ENCODE measurements around the gene TUBA4B.

TUBA4B gene

DNA sequence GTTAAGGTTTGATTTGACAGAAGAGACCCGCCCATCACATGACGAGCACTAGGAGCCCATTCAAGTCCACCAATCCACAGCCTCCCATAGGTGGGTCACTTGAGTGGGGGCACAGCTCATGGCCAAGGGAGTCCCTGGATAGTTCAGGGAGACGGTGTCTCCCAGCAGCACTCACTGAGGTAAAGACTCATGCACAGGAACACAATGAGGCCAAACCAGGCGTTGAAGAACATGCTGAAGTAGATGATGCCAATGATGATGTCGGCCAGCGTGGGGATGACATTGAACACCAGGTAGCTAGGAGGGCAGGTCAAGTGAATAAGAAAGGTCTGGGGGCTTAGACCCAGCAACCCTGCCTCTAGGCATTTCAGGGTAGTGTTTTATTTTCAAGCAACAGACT lies 38.3 kb upstream of the TUBA4B start:
- Histone ChIP-seq H3K27ac (replicated peaks) (no peak overlapping the region), H3K27me3 (ENCODE audit: insufficient read depth, poor library complexity, severe bottlenecking) (peaks cover 2% of the 10 kb centered on the region), H3K4me3 (replicated peaks; ENCODE audit: insufficient read depth, low read length) (no peak overlapping the region)
- no peak for TF ChIP-seq POLR2AphosphoS5 (IDR thresholded peaks at IDR 0.05; ENCODE audit: low read depth)
- TF ChIP-seq SPI1 (IDR thresholded peaks at IDR 0.05; ENCODE audit: borderline replicate concordance, low read depth): no peak
- no peak for TF ChIP-seq CTCF (IDR thresholded peaks at IDR 0.05; ENCODE audit: insufficient read depth, low read length)
- no peak for TF ChIP-seq GABPA (IDR thresholded peaks at IDR 0.05; ENCODE audit: low read depth)
- TF ChIP-seq REST (IDR thresholded peaks at IDR 0.05; ENCODE audit: insufficient replicate concordance, low read depth): no peak
- DNase-seq (ENCODE audit: low read depth in 1 of 2, low spot score in 1 of 2): no peak

- Histone ChIP-seq H3K27me3 (ENCODE audit: insufficient read depth, poor library complexity, severe bottlenecking) (peaks cover 2% of the 10 kb centered on the region), H3K27ac (replicated peaks) (no peak overlapping the region)
- no peak for DNase-seq (ENCODE audit: low read depth in 1 of 2, low spot score in 1 of 2)
Measured at GRCh38 chr2:219215871-219216534, 37.0 kb upstream of the TUBA4B start.

More at GRCh38 chr2:219215871-219216534, 37.0 kb upstream of the TUBA4B start:
- no peak overlapping the region for H3K4me3 ChIP-seq (replicated peaks; ENCODE audit: insufficient read depth, low read length)
- no peak for TF ChIP-seq SPI1 (IDR thresholded peaks at IDR 0.05; ENCODE audit: borderline replicate concordance, low read depth)
- no peak for TF ChIP-seq CTCF (IDR thresholded peaks at IDR 0.05; ENCODE audit: insufficient read depth, low read length)
- TF ChIP-seq POLR2AphosphoS5 (IDR thresholded peaks at IDR 0.05; ENCODE audit: low read depth): no peak
- TF ChIP-seq GABPA (IDR thresholded peaks at IDR 0.05; ENCODE audit: low read depth): no peak
- TF ChIP-seq REST (IDR thresholded peaks at IDR 0.05; ENCODE audit: insufficient replicate concordance, low read depth): no peak
